Measurements from ENCODE around the gene GTF3C5.
"Not testable (repeated sequence)": the region's sequence is repeated elsewhere in the genome, so short reads cannot be mapped to it uniquely, and the experiment has no call there.

The GTF3C5 gene

GRCh38 chr9:133070985-133071384 is 40.2 kb downstream of the GTF3C5 start:
- DNase-seq (ENCODE audit: low read depth) = not testable (repeated sequence)

GRCh38 chr9:133071484-133072150 is 40.8 kb downstream of the GTF3C5 start:
- DNase-seq (ENCODE audit: low read depth) = no peak

DNA sequence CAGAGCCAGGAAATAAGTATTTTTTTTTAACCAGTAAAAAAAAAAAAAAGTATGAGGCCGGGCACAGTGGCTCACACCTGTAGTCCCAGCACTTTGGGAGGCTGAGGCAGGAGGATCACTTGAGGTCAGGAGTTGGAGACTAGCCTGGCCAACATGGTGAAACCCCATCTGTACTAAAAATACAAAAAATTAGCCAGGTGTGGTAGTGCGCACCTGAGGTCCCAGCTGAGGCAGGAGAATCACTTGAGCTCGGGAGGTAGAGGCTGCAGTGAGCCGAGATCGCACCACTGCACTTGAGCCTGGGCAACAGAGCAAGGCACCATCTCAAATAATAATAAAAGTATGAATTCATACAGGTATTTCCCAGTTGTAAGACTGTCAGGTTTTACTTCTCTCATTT is 41.4 kb downstream of the GTF3C5 start:
- DNase-seq (ENCODE audit: low read depth) = not testable (repeated sequence)

DNA sequence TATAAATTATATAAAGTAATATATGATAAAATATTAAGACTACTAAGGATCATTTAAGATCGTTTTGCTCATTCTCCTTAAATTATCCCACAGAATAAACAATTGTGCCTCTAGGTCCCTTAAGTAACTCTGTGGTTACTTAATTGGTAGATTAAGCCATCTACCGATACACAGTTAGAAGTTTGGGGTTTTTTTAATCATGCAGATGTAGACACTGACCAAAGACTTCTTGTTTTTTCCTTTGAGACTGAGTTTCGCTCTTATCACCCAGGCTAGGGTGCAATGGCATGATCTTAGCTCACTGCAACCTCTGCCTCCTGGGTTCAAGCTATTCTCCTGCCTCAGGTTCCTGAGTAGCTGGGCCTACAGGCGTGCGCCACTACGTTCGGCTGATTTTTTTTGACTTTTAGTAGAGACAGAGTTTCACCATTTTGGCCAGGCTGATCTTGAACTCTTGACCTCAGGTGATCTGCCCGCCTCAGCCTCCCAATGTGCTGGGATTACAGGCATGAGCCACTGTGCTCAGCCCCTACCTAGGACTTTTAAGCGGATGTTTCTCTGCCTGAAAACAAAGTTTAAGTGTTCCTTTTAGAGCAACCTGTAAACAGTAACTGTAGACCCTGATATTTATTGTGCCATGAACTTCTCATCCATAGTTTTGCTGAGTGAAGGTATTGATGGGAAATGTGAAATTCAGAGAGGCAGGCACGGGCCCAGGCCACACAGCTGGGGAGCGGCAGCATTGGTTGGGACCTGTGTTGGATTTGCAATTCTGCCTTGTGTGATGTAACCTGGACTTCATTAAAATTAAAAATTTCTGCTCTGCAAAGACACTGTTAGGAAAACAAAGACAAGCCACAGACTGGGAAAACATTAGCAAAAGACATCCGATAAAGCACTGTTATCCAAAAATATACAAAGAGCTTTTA is 42.6 kb downstream of the GTF3C5 start:
- no peak for DNase-seq (ENCODE audit: low read depth)

DNA sequence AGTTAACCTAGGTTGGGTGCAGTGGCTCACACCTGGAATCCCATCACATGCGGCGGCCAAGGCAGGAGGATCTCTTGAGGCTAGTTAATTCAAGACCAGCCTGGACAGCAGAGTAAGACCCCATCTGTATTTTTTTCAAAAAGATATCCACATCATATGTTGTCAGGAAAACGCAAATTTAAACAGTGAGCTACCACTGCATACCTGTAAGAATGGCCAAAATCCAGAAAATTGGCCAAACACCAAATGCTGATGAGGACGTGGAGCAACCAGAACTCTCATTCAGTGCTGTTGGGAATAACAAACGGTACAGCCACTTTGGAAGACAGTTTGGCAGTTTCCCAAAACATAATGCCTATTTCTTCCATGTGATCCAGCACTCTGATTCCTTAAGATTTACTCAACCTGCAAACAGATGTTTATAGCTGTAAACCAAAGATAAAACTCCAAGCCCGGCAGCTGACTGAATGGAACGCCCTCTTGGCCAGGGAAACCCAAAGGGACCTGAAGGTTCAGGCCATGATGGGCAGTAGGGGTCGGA is 43.4 kb downstream of the GTF3C5 start:
- DNase-seq (ENCODE audit: low read depth) = no peak

GRCh38 chr9:133075925-133076630 is 45.3 kb downstream of the GTF3C5 start:
- no peak for DNase-seq (ENCODE audit: low read depth)

DNA sequence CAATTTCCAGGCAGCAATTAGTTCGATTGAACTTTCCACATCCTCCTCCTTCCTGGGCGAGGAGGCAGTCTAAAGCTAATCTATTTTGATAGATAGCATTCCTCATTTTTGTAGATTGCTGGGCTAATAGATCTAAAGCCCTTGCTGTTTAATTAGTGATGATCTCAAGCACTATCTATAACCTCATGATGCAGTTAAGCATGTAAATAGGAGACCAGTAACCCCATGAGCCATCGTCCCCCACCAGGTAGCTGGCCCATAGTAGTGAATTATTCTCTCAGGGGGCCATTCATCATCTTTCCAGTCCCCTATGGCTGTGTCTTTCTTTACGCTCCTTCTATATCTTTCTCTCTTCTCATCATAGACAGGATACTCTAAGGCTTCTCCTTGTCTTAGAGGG is 45.9 kb downstream of the GTF3C5 start:
- DNase-seq (ENCODE audit: low read depth) = no peak

DNA sequence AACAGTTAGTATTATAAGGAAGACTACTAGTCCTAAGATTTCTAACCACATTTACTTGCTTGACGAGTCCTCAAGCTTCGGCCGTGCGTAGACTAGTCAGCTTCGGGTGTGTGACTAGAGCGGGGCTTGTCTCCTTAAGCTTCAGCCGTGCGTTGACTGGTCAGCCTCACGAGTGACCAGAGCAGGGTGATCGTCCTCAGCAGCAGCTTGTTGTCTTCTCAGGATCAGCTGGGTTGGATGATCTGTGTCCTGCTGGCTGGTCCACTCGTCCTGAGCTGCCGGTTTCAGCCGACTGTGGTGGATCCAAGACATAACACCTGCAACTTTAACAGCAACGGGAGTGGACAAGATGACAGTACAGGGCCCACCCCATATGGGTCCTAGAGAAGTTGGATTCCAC is 47.7 kb downstream of the GTF3C5 start:
- DNase-seq (ENCODE audit: low read depth) = no peak

GRCh38 chr9:133080161-133080560 is 49.4 kb downstream of the GTF3C5 start:
- no peak for DNase-seq (ENCODE audit: low read depth)

- DNase-seq (ENCODE audit: low read depth) = not testable (repeated sequence)
Observed at GRCh38 chr9:133080786-133081779, 50.3 kb downstream of the GTF3C5 start.

- not testable (repeated sequence) for DNase-seq (ENCODE audit: low read depth)
Observed at GRCh38 chr9:133081957-133082644, 51.3 kb downstream of the GTF3C5 start.

DNA sequence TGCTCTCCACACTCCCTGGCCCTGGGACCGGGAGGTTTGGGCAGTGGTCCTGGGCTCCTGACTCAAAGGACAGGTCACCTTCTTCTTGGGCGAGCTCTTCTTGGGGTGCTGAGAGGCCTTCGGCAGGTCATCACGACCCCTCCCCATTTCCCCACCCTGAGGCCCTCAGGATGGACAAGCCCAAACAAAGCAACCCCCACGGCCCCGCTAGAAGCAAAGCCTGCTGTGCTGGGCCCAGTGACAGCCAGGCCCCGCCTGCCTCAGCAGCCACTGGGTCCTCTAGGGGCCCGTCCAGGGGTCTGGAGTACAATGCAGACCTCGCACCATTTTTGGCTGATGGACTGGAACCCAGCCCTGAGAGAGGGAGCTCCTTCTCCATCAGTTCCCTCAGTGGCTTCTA is 52.9 kb downstream of the GTF3C5 start:
- not testable (repeated sequence) for DNase-seq (ENCODE audit: low read depth)

GRCh38 chr9:133086212-133086860 is 55.5 kb downstream of the GTF3C5 start:
- DNase-seq (ENCODE audit: low read depth) = not testable (repeated sequence)

DNA sequence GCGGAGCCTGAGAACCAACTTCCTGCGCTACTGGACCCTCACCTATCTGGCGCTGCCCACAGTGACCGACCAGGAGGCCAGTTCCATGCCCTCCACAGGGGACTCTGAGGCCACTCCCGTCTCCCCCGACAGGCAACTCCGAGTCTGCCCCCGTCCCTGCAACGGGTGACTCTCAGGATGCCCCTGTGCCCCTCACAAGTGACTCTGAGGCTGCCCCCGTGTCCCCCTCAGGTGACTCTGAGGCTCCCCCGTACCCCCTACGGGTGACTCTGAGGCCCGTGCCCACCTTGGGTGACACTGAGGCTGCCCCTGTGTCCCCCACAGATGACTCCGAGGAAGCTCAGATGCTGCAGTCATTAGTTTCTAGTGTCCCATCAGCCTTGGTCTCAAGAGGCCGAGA is 56.1 kb downstream of the GTF3C5 start:
- DNase-seq (ENCODE audit: low read depth) = no peak

DNA sequence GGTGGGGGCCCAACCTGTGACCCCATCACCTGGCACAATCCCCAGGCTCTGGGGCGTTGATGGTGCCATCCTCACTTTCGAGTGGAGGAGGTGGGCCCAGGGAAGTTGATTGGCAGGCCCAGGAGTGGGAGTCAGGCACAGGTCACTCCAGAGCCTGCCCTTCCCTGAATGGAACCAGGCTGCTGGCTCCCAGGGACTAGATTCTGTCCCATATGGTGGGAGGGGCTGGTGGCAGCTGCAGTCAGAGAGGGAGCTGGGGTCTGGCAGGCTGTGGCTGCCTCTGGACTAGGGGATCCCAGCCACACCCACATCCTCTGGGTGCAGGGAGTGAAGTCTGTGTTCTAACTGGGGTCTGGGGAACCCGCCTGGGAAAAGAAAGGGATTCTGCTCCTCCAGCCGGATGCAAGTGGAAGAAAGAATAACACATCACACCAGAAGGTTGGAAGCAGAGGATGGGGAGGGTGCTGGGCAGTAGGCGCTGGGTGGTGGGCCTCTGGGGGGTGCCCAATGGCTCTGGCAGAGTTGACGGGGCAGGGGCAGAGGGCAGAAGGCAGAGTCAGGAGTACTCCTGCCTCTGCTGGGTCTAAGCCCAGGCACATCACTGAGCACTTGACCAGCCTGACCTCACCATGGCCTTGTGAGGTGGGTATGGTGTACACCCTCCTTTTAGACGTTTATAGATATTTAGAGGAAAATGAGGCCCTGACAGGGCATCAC is 56.8 kb downstream of the GTF3C5 start:
- no peak for DNase-seq (ENCODE audit: low read depth)

GRCh38 chr9:133088146-133088750 is 57.5 kb downstream of the GTF3C5 start:
- no peak for DNase-seq (ENCODE audit: low read depth)

DNA sequence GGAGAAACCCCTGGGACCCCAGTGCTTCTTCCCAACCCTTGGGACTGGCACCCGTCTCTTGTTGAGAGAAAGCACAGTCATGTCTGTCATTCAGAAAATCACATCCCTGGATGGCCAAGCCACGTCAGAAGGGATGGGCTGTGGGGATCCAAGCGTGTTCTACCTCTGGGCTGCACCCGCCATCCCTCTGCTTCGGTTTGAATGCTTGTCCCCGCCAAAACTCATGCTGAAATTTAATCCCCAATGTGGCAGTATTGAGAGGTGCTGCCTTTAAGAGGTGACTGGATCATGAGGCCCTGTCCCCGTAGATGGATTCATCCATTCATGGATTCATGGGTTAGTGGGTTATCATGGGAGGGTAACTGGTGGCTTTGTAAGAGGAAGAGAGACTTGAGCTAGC is 58.0 kb downstream of the GTF3C5 start:
- no peak for DNase-seq (ENCODE audit: low read depth)

DNA sequence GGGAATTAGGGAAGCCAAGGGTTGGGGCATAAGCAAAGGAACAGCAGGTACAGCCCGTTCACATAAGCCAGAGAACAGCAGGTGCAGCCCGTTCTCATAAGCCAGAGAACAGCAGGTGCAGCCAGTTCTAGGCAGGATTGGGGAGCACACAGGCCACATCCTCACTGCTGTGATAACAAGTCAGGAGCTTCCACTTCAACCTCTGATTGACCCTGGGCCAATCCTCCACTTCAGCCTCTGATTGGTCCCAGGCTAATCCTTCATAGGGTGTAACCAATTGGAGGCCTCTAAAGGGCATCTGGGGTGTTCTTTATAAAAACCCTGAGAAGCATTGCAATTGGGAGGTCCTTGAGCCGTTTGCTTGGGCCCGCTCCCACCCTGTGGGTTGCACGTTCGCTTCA is 58.5 kb downstream of the GTF3C5 start:
- no peak for DNase-seq (ENCODE audit: low read depth)

DNA sequence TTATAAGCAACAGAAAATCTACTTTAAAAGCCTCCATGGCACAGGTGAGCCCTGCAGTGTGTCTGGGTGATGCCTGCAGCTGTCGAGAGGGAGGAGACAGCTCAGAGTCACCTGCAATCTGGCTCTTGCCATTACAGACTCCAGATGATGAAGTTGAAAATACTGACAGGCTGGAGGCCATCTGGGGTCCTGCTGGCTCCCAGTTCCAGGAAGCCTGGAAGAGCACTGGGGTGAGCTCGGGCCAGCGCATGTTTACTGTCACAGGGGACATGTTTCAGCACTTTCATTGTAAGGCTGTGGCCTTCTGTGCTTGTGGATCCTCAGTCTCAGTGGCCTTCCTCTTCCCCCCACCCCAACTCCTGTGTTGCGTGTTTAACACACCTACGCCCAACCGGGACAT is 59.4 kb downstream of the GTF3C5 start:
- DNase-seq (ENCODE audit: low read depth) = no peak

Measured in activated T-cell treated with anti-CD3 and anti-CD28 coated beads for 1 hour (primary cell).